ENCODE results near the gene PLXNA4.

DNA sequence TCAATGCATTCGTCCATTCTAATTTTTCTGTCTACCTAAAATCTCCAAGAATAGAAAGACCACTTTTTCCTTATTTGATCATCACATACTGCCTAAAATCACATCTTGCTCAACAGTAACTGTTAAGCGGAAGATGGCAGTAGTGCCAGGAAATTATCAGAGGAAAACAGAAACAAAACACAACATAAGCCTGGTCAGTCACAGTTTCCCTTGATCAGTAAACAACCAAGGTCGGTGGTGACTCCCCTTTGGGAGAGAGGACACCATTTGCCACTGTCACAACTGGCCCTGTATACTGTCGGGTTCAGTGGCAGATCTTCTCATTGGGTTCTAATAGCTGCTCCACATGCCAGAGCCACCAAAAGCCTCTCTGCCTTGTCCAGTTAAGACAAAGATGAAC lies 106.6 kb downstream of the PLXNA4 start:
- TF ChIP-seq POLR2A (IDR thresholded peaks at IDR 0.05), result no peak
- TF ChIP-seq, protein P1, sequence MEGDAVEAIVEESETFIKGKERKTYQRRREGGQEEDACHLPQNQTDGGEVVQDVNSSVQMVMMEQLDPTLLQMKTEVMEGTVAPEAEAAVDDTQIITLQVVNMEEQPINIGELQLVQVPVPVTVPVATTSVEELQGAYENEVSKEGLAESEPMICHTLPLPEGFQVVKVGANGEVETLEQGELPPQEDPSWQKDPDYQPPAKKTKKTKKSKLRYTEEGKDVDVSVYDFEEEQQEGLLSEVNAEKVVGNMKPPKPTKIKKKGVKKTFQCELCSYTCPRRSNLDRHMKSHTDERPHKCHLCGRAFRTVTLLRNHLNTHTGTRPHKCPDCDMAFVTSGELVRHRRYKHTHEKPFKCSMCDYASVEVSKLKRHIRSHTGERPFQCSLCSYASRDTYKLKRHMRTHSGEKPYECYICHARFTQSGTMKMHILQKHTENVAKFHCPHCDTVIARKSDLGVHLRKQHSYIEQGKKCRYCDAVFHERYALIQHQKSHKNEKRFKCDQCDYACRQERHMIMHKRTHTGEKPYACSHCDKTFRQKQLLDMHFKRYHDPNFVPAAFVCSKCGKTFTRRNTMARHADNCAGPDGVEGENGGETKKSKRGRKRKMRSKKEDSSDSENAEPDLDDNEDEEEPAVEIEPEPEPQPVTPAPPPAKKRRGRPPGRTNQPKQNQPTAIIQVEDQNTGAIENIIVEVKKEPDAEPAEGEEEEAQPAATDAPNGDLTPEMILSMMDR (IDR thresholded peaks at IDR 0.05 in 4 of 5, conservative IDR thresholded peaks at IDR 0.05 in 1 of 5), result no peak
